SK-N-SH (cell line): ENCODE results near the gene NUP50. TPM values are rescaled to one million over a fixed set of nuclear protein-coding genes. Genes with fewer than 3 reads are reported as not detected.

ENCODE experiments used
- CTCF ChIA-PET: fragments of 300-600, 350-600 bp; formaldehyde crosslinking; extraction: SDS; loops from one replicate; lab custom pipeline; 2021; lab: Yijun Ruan, JAX
- POLR2A ChIA-PET: fragments of 350-600 bp; sonication (Branson Sonifier 250); formaldehyde crosslinking; extraction: SDS; loops from one replicate; lab custom pipeline; 2020; ENCODE audit warnings: antibody characterized with exemption, inconsistent platforms; lab: Yijun Ruan, JAX
- DNase-seq: peaks from one replicate; pipeline ENCODE4 v3.0.0; 2012
- H2AFZ ChIP-seq: fragments of 200-600 bp; sonication (generic); 2 replicates; pipeline ENCODE4 v1.8.1; 2016; ENCODE audit warnings: antibody characterized with exemption, mild to moderate bottlenecking, low read depth
- H3F3A ChIP-seq: fragments of 200-600 bp; sonication (generic); replicated peaks from 2 replicates; pipeline ENCODE3; 2016; ENCODE audit warnings: antibody characterized with exemption, mild to moderate bottlenecking; ENCODE audit not compliant: insufficient read depth
- H3K27ac ChIP-seq, 2 experiments: fragments of 200-500 bp in 1 of 2; fragments of 200-600 bp in 1 of 2; sonication (Bioruptor generic) in 1 of 2; sonication (generic), shearing (Covaris generic) in 1 of 2; 2 replicates each; pipeline versions ENCODE4 v1.5.1 to v1.6.1; 2014 to 2016; ENCODE audit warnings: low read depth in 2 of 2, inconsistent platforms in 1 of 2, low read length in 1 of 2, mild to moderate bottlenecking in 1 of 2, mixed read lengths in 1 of 2
- H3K27me3 ChIP-seq: fragments of 200-600 bp; sonication (generic), shearing (Covaris generic); 2 replicates; pipeline ENCODE4 v1.6.1; 2016; ENCODE audit warnings: mixed run types; ENCODE audit not compliant: insufficient read depth
- H3K36me3 ChIP-seq, 2 experiments: fragments of 200-500 bp in 1 of 2; fragments of 200-600 bp in 1 of 2; sonication (Bioruptor generic) in 1 of 2; sonication (generic) in 1 of 2; replicated peaks in 1 of 2; 2 replicates each; pipeline versions ENCODE3 to v1.5.1; 2014 to 2016; ENCODE audit warnings: low read length in 1 of 2, mild to moderate bottlenecking in 1 of 2; ENCODE audit not compliant: insufficient read depth in 2 of 2, control insufficient read depth in 1 of 2
- H3K4me1 ChIP-seq, 2 experiments: fragments of 200-500 bp in 1 of 2; fragments of 200-600 bp in 1 of 2; sonication (Bioruptor generic) in 1 of 2; sonication (generic), shearing (Covaris generic) in 1 of 2; 2 replicates each; pipeline versions ENCODE4 v1.5.1 to v1.6.1; 2014 to 2016; ENCODE audit warnings: low read depth in 1 of 2, low read length in 1 of 2, mixed run types in 1 of 2; ENCODE audit not compliant: insufficient read depth in 2 of 2, control insufficient read depth in 1 of 2
- H3K4me2 ChIP-seq: fragments of 200-600 bp; sonication (generic), shearing (Covaris generic); 2 replicates; pipeline ENCODE4 v1.6.1; 2017; ENCODE audit warnings: mixed run types
- H3K4me3 ChIP-seq, 2 experiments: fragments of 200-500 bp in 1 of 2; fragments of 200-600 bp in 1 of 2; sonication (Bioruptor generic) in 1 of 2; sonication (generic), shearing (Covaris generic) in 1 of 2; 2 replicates each; pipeline versions ENCODE4 v1.5.1 to v1.8.1; 2014 to 2016; ENCODE audit warnings: low read depth in 2 of 2, inconsistent platforms in 1 of 2, low read length in 1 of 2, mild to moderate bottlenecking in 1 of 2, mixed read lengths in 1 of 2, moderate library complexity in 1 of 2
- H3K79me2 ChIP-seq: fragments of 200-600 bp; sonication (generic); 2 replicates; pipeline ENCODE4 v1.8.1; 2017; ENCODE audit warnings: mild to moderate bottlenecking; ENCODE audit not compliant: insufficient read depth
- H3K9ac ChIP-seq: fragments of 200-600 bp; sonication (generic); 2 replicates; pipeline ENCODE4 v1.6.1; 2017; ENCODE audit warnings: mixed run types
- H3K9me2 ChIP-seq: fragments of 200-600 bp; sonication (generic); 2 replicates; pipeline ENCODE4 v1.6.1; 2017; ENCODE audit warnings: mixed run types
- H3K9me3 ChIP-seq: fragments of 200-600 bp; sonication (generic); 2 replicates; pipeline ENCODE4 v1.6.1; 2017; ENCODE audit warnings: mixed run types, mild to moderate bottlenecking, moderate library complexity
- H4K20me1 ChIP-seq: fragments of 200-600 bp; sonication (generic); 2 replicates; pipeline ENCODE4 v1.6.1; 2017; ENCODE audit warnings: mild to moderate bottlenecking, mixed run types; ENCODE audit not compliant: insufficient read depth
- CHD2 ChIP-seq: fragments of 150-350 bp; IDR thresholded peaks from 2 replicates; pipeline ENCODE4 v1.6.1; 2018; ENCODE audit warnings: low read length; ENCODE audit not compliant: partially characterized antibody
- ELF1 ChIP-seq: IDR thresholded peaks from 2 replicates; pipeline ENCODE4 v1.4.0; 2012
- EZH2phosphoT487 ChIP-seq: fragments of 200-600 bp; sonication (generic); IDR thresholded peaks from 2 replicates; pipeline ENCODE4 v1.6.1; 2017; ENCODE audit warnings: low read depth, mixed run types, mild to moderate bottlenecking, antibody characterized with exemption, moderate library complexity, borderline replicate concordance
- FOXJ3 ChIP-seq: sonication (generic); formaldehyde crosslinking; IDR thresholded peaks from 2 replicates; pipeline ENCODE4 v1.5.1; 2020; ENCODE audit warnings: mild to moderate bottlenecking, missing genetic modification reagents
- FOXM1 ChIP-seq: IDR thresholded peaks from 2 replicates; pipeline ENCODE4 v1.4.0; 2012; ENCODE audit warnings: low read depth, mild to moderate bottlenecking
- GATA2 ChIP-seq: sonication (generic); formaldehyde crosslinking; IDR thresholded peaks from 2 replicates; pipeline ENCODE4 v1.5.0; 2020; ENCODE audit warnings: mild to moderate bottlenecking, missing genetic modification reagents
- MEF2A ChIP-seq: IDR thresholded peaks from 2 replicates; pipeline ENCODE4 v1.4.0; 2012; ENCODE audit warnings: low read depth, borderline replicate concordance
- MXI1 ChIP-seq: IDR thresholded peaks from 2 replicates; pipeline ENCODE4 v1.6.1; 2012; ENCODE audit warnings: mild to moderate bottlenecking, low read depth, low read length, improper control_type of control experiment
- NFIC ChIP-seq: IDR thresholded peaks from 2 replicates; pipeline ENCODE4 v1.4.0; 2012; ENCODE audit warnings: borderline replicate concordance
- NRF1 ChIP-seq: IDR thresholded peaks from 2 replicates; pipeline ENCODE4 v1.6.1; 2012; ENCODE audit warnings: low read depth, mild to moderate bottlenecking, low read length
- SIN3A ChIP-seq: IDR thresholded peaks from 2 replicates; pipeline ENCODE4 v1.6.1; 2012; ENCODE audit warnings: low read depth, mild to moderate bottlenecking, low read length, moderate library complexity, borderline replicate concordance
- SMC3 ChIP-seq: IDR thresholded peaks from 2 replicates; pipeline ENCODE4 v1.6.1; 2012; ENCODE audit warnings: low read depth, low read length, improper control_type of control experiment
- TAF1 ChIP-seq: IDR thresholded peaks from 2 replicates; pipeline ENCODE4 v1.6.1; 2012; ENCODE audit warnings: low read depth, mild to moderate bottlenecking, low read length, moderate library complexity, borderline replicate concordance
- TCF12 ChIP-seq: IDR thresholded peaks from 2 replicates; pipeline ENCODE4 v1.4.0; 2012
- TEAD4 ChIP-seq: IDR thresholded peaks from 2 replicates; pipeline ENCODE4 v1.4.0; 2012; ENCODE audit warnings: mild to moderate bottlenecking, borderline replicate concordance; ENCODE audit not compliant: insufficient read depth
- WGBS: methylation state at CpG from one replicate; pipeline ENCODE4 v1.1.6; 2017; ENCODE audit warnings: low lambda C conversion rate; 5-methylcytosine and 5-hydroxymethylcytosine counted together
- polyA plus RNA-seq, 3 experiments: library from polyadenylated mRNA; depleted of rRNA; stranded (reverse); fragments of >200 nt; gene quantifications; 2 replicates each; pipeline ENCODE4 v1.2.3, GENCODE V29; 2012
- TF ChIP-seq, protein P1 (sequence below): fragments of 200-600 bp; sonication (generic); IDR thresholded peaks from 2 replicates; pipeline ENCODE4 v1.6.1; 2017; ENCODE audit warnings: antibody characterized with exemption, mild to moderate bottlenecking, moderate library complexity
- TF ChIP-seq, protein P2 (sequence below): IDR thresholded peaks from 2 replicates; pipeline ENCODE4 v1.6.1; 2012; ENCODE audit warnings: mild to moderate bottlenecking, low read depth, low read length, moderate library complexity
- TF ChIP-seq, protein P3 (sequence below): IDR thresholded peaks from 2 replicates; pipeline ENCODE4; 2012
- TF ChIP-seq, protein P4 (sequence below): IDR thresholded peaks from 2 replicates; pipeline ENCODE4 v1.4.0; 2012; ENCODE audit warnings: low read depth, borderline replicate concordance

The NUP50 gene
- polyA plus RNA-seq, 1 of the 3 experiments (the other 2 are of a cell fraction) = 4.7 TPM

DNA sequence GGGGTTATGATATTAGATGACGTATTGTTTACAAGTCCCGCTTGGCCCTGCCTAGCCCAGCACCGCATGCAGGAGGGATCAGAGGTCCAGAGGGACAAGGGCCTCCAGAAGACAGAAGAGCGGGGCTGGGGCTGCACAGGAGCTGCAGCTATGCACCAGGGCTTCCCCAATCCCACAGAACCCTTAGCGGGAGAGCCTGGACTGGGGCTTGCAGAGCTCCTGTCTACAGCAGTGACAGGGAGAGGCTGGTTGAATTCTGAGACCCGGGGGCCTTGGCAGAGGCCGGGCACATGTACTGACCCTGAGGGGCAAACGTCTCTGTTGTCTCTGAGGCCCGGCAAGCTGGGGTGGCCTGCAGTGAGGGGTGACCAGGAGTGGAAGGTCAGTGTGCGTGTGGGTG is 70.1 kb downstream of the NUP50 start:
- no peak overlapping the region for H3K9ac ChIP-seq
- WGBS = 92% methylated on average over 6 of the region's 10 CpGs
- H3K4me1 ChIP-seq = peaks cover 0 to under 1% of the 10 kb centered on the region in 2 experiments; a peak in 1 of 4 replicates
- POLR2A ChIA-PET = no interaction called here
- H3K4me3 ChIP-seq = no peak overlapping the region
- H3F3A ChIP-seq = no peaks in the 10 kb centered on the region
- no peaks in the 10 kb centered on the region for H3K9me3 ChIP-seq
- H4K20me1 ChIP-seq = peaks cover 27% of the 10 kb centered on the region
- TF ChIP-seq SMC3 (no peak), FOXJ3 (CRISPR knock-in tag) (no peak), ELF1 (no peak), CHD2 (no peak), TAF1 (no peak), NRF1 (no peak), NFIC (no peak), EZH2phosphoT487 (no peak), TEAD4 (no peak), FOXM1 (no peak), SIN3A (no peak), MEF2A (no peak), GATA2 (CRISPR knock-in tag) (no peak), TCF12 (no peak), MXI1 (no peak)
- TF ChIP-seq, protein P1, sequence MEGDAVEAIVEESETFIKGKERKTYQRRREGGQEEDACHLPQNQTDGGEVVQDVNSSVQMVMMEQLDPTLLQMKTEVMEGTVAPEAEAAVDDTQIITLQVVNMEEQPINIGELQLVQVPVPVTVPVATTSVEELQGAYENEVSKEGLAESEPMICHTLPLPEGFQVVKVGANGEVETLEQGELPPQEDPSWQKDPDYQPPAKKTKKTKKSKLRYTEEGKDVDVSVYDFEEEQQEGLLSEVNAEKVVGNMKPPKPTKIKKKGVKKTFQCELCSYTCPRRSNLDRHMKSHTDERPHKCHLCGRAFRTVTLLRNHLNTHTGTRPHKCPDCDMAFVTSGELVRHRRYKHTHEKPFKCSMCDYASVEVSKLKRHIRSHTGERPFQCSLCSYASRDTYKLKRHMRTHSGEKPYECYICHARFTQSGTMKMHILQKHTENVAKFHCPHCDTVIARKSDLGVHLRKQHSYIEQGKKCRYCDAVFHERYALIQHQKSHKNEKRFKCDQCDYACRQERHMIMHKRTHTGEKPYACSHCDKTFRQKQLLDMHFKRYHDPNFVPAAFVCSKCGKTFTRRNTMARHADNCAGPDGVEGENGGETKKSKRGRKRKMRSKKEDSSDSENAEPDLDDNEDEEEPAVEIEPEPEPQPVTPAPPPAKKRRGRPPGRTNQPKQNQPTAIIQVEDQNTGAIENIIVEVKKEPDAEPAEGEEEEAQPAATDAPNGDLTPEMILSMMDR = no peak
- TF ChIP-seq, protein P2, sequence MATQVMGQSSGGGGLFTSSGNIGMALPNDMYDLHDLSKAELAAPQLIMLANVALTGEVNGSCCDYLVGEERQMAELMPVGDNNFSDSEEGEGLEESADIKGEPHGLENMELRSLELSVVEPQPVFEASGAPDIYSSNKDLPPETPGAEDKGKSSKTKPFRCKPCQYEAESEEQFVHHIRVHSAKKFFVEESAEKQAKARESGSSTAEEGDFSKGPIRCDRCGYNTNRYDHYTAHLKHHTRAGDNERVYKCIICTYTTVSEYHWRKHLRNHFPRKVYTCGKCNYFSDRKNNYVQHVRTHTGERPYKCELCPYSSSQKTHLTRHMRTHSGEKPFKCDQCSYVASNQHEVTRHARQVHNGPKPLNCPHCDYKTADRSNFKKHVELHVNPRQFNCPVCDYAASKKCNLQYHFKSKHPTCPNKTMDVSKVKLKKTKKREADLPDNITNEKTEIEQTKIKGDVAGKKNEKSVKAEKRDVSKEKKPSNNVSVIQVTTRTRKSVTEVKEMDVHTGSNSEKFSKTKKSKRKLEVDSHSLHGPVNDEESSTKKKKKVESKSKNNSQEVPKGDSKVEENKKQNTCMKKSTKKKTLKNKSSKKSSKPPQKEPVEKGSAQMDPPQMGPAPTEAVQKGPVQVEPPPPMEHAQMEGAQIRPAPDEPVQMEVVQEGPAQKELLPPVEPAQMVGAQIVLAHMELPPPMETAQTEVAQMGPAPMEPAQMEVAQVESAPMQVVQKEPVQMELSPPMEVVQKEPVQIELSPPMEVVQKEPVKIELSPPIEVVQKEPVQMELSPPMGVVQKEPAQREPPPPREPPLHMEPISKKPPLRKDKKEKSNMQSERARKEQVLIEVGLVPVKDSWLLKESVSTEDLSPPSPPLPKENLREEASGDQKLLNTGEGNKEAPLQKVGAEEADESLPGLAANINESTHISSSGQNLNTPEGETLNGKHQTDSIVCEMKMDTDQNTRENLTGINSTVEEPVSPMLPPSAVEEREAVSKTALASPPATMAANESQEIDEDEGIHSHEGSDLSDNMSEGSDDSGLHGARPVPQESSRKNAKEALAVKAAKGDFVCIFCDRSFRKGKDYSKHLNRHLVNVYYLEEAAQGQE = no peak
- TF ChIP-seq, protein P3, sequence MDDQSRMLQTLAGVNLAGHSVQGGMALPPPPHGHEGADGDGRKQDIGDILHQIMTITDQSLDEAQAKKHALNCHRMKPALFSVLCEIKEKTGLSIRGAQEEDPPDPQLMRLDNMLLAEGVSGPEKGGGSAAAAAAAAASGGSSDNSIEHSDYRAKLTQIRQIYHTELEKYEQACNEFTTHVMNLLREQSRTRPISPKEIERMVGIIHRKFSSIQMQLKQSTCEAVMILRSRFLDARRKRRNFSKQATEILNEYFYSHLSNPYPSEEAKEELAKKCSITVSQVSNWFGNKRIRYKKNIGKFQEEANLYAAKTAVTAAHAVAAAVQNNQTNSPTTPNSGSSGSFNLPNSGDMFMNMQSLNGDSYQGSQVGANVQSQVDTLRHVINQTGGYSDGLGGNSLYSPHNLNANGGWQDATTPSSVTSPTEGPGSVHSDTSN = no peak
- TF ChIP-seq, protein P4, sequence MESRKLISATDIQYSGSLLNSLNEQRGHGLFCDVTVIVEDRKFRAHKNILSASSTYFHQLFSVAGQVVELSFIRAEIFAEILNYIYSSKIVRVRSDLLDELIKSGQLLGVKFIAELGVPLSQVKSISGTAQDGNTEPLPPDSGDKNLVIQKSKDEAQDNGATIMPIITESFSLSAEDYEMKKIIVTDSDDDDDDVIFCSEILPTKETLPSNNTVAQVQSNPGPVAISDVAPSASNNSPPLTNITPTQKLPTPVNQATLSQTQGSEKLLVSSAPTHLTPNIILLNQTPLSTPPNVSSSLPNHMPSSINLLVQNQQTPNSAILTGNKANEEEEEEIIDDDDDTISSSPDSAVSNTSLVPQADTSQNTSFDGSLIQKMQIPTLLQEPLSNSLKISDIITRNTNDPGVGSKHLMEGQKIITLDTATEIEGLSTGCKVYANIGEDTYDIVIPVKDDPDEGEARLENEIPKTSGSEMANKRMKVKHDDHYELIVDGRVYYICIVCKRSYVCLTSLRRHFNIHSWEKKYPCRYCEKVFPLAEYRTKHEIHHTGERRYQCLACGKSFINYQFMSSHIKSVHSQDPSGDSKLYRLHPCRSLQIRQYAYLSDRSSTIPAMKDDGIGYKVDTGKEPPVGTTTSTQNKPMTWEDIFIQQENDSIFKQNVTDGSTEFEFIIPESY = no peak
- no peaks in the 10 kb centered on the region for H3K9me2 ChIP-seq
- no peak overlapping the region for H3K4me2 ChIP-seq
- H3K36me3 ChIP-seq = peaks cover 0 to 5% of the 10 kb centered on the region in 2 experiments
- no peak overlapping the region for H2AFZ ChIP-seq
- no peak for DNase-seq
- H3K79me2 ChIP-seq = peaks cover 21% of the 10 kb centered on the region; the same call in 1 of the 2 replicates
- CTCF ChIA-PET = interaction anchor here (0.9 to 2.0 kb wide), 3 partner anchors 25 to 320 kb away, joined by 3 to 8 read pairs (median 3); no protein-coding TSS in a partner anchor
- no peak overlapping the region for H3K27ac ChIP-seq
- H3K27me3 ChIP-seq = no peaks in the 10 kb centered on the region
